ENCODE measurements around the gene TIGD2. TPM values are rescaled to one million over a fixed set of nuclear protein-coding genes. Genes with fewer than 3 reads are reported as not detected.

The TIGD2 gene
- polyA plus RNA-seq, 4 donors, result 5.3 to 13.0 (median 11.7) TPM

DNA sequence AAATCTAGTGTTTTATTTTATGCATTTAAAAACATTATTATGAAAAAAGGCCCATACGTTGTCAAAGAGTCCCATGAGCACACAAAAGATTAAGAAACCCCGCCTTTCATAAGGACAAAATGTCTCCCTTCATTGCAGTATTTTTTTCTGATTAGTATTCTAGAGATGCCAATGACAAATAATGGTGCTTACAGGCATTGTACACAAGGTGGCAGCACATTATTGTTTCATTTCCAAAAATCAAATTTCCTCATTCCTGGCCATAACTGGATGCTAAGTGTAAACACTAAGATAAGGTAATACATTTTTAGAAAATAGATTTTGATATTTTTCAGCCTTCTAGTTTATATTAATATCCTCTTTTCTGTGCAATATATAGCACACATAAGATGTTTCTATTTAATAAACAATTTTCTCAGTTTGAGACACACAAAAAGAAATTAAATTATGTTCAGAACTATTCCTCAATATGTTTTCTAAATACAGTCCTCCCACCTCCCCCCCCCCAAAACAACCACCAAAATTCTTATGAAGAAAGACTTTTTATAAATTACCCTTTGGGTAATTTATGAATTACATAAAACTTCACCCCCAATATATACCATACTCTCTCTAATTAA is 47.7 kb downstream of the TIGD2 start:
- no peak for DNase-seq (ENCODE audit: low read depth in 4 of 4, low spot score in 3 of 4)

DNA sequence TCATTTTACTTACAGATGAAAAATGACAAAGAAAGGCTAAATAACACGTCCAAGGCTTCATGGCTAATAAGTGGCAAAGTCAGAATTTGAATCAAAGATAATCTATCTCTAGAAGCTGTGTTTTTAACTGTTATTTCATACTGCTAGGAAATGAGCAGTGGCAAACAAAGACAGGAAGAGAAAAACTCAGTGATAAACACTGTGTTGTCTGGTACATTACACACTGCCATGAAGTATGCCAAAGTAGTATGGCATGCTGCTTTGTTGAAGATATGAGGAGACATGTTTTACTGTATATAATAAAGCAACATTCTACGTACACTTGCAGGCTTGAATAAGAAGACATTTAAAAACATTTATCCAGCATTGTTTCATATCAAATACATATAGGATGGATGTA is 49.5 kb downstream of the TIGD2 start:
- no peak for DNase-seq (ENCODE audit: low read depth in 4 of 4, low spot score in 3 of 4)

DNA sequence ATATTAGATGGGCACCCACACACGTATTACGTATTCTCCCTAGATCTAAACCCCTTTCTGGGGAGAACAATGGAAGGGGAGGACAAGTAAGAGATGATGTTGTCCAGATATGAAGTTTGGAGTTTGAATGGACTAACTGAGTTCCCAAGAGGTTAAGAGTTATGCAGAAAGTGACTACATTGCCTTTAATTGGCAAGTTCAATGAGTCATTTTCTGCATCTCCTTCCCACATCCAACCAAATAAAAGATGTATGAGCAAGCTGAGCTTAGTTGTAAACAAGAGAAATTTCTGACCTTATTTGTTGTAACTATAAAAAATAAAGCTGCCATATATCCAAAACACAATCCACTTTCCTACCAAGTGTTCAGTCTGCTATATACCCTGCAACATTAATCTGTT is 50.5 kb downstream of the TIGD2 start:
- no peak for DNase-seq (ENCODE audit: low read depth in 4 of 4, low spot score in 3 of 4)

DNA sequence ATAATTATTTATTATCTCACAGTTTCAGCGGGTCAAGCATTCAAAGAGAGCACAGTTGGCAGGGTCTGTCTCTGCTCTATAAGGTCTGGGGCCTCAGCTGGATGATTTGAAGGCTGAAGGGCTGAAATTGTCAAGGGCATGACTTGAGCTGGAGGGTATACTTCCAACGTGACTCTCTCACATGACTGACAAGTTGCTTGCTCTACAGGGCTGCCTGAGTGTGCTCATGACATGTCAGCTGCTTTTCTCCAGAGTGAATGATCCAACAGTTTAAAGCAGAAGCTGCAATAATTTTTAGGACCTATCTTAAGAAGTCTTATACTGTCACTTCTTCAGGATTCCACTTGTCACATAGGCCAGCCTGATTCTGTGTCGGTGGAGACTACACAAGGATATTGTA is 51.2 kb downstream of the TIGD2 start:
- DNase-seq (ENCODE audit: low read depth in 4 of 4, low spot score in 3 of 4), result no peak

DNA sequence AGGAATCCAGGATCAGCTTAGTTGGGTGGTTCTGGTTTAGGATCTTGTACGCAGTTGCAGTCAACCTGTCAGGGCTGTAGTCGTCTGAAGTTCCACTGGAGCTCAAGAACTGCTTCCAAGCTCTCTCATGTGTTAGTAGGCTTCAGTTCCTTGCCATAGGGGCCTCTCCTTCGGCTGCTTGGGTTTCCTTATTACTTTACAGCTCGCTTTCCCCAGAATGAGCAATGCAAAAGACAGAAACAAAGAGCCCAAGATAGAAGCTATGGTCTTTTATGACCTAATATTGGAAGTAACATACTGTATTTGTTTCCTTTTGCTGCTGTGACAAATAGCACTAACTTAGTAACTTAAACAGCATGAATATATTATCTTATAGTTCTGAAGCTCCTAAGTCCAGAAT is 51.7 kb downstream of the TIGD2 start:
- no peak for DNase-seq (ENCODE audit: low read depth in 4 of 4, low spot score in 3 of 4)

GRCh38 chr4:89164400-89164799 is 53.1 kb downstream of the TIGD2 start:
- DNase-seq (ENCODE audit: low read depth in 4 of 4, low spot score in 3 of 4), result no peak

Other genes with a start within 250 kb of the TIGD2 start
- 10 to 100 TPM; 31.1 to 38.6 (median 33.1) TPM for gene FAM13A, start 54.3 kb upstream of the TIGD2 start, polyA plus RNA-seq (ENCODE audit: insufficient read length in 4 of 4)
- gene GPRIN3, start 196.3 kb downstream of the TIGD2 start, polyA plus RNA-seq (ENCODE audit: insufficient read length in 4 of 4), result 1 to 10 TPM; 3.6 to 8.9 (median 6.5) TPM